Stimulated activated CD4-positive, alpha-beta T cell treated with anti-CD3 and anti-CD28 coated beads, Interleukin-4, amount 100 ng/mL, for 4 hours (primary cell): ENCODE measurements around the gene PLSCR4.

Experiments
- DNase-seq, 2 experiments: peaks; one replicate each; pipeline ENCODE4 v3.0.0-alpha.2; 2020

PLSCR4 gene

DNA sequence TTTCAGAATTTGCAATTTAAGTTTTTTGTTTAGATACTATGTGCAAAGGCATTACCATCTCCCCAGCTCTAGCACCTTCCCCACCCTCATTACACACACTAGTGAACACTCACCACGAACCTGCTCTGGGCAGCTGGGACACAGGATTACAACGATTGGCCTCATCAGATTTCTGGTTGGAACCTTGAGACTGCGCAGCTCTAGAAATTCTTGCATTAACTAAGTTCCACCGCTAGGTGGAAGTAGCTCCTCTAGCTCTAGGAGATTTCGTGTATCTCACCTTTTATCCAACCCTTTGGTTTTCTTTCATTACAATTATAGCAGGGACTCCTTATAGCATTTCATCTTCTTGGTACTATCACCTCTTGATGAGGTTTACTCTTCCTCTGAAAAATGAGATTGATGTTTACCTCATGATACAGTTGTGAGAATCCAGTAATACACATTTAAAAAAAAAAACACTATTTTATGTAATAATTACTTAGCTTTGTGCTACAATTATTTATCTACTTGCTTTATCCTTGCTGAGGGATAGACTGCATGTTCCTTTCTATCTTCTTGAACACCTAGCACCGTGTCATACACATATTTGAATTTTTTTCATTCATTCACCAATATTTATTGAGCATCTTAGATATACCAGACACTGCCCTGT lies 61.3 kb downstream of the PLSCR4 start:
- no peak for DNase-seq

GRCh38 chr3:146187334-146187950 lies 63.5 kb downstream of the PLSCR4 start:
- no peak for DNase-seq

GRCh38 chr3:146184241-146185015 lies 66.5 kb downstream of the PLSCR4 start:
- no peak for DNase-seq

GRCh38 chr3:146181216-146181615 lies 69.7 kb downstream of the PLSCR4 start:
- DNase-seq, result no peak

DNA sequence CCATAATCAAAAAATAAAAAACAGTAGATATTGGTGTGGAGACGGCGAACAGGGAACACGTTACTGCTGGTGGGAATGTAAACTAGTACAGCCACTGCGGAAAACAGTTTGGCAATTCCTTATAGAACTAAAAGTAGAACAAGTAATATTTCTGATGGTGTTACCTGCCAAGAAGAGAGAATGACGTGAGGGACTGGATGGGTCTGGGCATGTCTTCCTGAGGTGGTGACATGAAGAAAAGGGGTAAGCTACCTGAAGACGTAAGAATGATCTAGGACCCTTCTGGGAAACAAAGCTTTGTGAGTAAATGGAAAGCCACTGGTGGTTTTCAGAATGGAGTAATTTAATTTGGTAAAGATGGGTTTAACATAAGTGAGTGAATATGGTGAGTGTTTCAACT lies 70.5 kb downstream of the PLSCR4 start:
- no peak for DNase-seq

- DNase-seq, result no peak
These were observed 72.8 kb downstream of the PLSCR4 start for GRCh38 chr3:146178006-146178689.

DNA sequence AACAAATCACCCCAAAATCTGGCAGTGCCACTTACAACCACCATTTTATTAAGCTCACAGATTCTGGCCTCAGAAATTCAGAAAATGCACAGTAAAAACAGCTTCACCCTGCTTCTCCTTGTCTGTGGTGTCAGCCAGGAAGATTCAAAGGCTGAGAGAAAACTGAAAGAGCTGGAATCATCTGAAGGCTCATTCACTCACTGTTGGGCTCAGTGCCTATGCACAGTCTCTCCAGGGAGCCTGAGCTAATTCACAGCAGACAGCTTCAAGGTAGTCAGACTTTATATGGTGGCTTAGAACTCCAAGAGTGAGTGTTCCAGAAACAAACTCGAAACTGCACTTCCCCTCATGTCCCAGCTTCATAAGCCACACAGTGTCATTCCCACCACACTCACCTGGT lies 73.4 kb downstream of the PLSCR4 start:
- no peak for DNase-seq

- no peak for DNase-seq
These were observed 73.8 kb downstream of the PLSCR4 start for GRCh38 chr3:146177072-146177471.

- DNase-seq, result no peak
These were observed 78.3 kb downstream of the PLSCR4 start for GRCh38 chr3:146172586-146172985.

DNA sequence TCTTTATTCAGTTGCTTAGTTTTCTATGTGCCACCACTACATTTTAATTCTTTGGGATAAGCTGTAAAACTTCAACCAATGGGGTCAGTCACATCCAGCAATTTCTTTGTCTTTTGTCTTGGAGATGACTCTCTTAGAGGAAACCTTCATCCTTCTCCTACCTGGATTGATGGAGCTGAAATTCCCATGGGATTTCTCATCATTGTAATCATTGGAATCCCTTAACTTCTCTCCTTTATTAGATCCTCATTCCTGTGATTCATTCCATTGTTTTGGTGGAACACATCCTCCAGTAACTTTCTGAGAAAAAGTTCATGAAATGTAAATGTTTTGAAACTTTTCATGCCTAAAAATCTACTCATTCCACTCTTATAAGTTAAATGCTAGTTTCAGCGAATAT lies 80.3 kb downstream of the PLSCR4 start:
- DNase-seq, result no peak

DNA sequence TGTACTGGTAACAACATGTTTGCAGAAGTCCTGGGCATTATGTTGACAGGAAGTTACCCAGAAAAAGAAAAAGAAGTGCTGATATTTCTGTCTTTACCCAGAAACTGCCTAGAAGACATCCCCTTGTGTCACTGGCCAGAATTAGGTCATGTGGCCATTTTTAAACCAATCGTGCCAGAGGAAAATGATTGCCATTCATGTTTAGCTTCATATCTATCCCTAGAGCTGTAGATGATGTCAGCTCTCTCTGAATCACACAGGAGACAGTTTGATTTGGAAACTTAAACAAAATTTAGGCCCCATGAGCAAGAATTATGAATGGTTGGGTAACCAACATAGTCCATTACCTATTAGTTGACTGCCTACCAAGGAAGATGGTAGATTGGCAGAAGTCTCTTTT lies 81.0 kb downstream of the PLSCR4 start:
- no peak for DNase-seq

- no peak for DNase-seq
These were observed 84.1 kb downstream of the PLSCR4 start for GRCh38 chr3:146166826-146167225.

- no peak for DNase-seq
These were observed 84.5 kb downstream of the PLSCR4 start for GRCh38 chr3:146166415-146166821.

- no peak for DNase-seq
These were observed 85.0 kb downstream of the PLSCR4 start for GRCh38 chr3:146165877-146166276.

DNA sequence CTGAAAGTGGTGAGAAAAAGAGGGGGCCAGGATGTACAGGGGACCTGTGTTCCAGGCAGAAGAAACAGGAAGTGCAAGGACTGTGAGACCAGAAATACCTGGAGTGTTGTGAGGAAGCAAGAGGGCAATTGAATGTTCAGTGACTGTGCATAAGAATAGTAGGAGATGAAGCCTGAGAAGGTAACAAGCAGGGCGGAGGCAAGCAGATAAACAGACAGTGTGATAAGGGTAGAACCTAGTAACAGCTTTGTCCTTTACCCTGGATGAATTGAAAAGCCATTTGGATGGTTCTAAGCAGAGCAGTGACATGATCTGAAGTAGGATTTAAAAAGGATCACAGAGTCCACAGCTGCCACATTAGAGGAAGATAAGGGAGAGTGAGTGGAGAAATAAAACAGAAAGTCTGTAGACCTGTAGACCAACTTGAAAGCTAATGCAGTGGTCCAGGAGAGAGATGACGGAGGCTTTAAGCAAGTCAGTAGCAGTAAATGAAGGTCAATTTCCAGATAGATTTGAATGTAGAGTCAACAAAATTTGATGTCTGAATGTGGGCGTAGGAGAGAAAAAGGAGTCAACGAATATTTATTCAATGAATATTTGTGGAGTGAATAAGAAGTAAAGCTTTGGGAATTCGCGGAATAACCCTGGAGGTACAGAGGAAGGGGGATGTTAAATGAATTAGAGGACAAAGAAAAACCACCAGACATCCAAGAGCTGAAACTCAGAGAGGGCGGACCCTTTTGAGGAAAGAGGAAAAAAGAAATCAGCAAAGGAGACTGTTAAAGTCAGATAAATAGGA lies 85.7 kb downstream of the PLSCR4 start:
- no peak for DNase-seq

- no peak for DNase-seq
These were observed 86.4 kb downstream of the PLSCR4 start for GRCh38 chr3:146164506-146164905.

- DNase-seq, result no peak
These were observed 86.8 kb downstream of the PLSCR4 start for GRCh38 chr3:146164071-146164470.

DNA sequence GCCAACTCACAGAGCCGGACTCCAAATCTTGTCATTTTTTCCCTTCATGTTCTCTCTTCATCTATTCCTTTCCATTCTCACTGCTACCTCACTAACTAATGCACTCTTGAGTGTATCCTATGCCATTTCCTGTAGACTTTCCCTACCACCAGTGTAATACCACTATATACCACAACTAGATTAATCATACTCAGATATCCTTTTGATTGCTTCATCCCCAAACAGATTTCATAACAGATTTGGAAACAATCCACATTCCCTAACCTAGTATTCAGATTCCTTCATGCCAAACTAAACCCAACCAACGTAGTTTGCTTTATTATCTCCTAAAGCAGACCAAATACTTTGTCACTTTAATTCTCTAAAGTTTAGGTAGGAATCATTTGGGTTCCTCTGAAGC lies 87.3 kb downstream of the PLSCR4 start:
- no peak for DNase-seq

DNA sequence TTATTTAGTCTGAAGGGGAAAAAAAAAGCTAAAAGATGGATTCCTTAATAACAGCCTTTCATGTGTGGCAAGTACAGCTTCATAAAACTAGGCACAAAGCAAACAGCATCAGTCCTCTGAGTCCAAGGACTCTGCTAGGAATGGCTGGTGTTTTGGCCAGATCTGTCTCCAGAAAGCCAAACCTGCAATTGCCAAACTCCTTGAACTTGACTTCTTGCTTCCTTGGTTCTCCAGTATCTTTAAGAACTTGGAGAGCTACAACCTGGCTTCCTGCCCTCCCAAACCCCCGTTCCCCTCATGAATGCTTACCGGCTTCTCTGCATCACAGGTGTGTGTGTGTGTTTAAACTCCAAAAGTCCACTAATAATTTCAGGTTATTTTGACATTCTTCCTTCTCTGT lies 88.3 kb downstream of the PLSCR4 start:
- DNase-seq, result no peak

GRCh38 chr3:146161663-146162002 lies 89.3 kb downstream of the PLSCR4 start:
- DNase-seq, result no peak

DNA sequence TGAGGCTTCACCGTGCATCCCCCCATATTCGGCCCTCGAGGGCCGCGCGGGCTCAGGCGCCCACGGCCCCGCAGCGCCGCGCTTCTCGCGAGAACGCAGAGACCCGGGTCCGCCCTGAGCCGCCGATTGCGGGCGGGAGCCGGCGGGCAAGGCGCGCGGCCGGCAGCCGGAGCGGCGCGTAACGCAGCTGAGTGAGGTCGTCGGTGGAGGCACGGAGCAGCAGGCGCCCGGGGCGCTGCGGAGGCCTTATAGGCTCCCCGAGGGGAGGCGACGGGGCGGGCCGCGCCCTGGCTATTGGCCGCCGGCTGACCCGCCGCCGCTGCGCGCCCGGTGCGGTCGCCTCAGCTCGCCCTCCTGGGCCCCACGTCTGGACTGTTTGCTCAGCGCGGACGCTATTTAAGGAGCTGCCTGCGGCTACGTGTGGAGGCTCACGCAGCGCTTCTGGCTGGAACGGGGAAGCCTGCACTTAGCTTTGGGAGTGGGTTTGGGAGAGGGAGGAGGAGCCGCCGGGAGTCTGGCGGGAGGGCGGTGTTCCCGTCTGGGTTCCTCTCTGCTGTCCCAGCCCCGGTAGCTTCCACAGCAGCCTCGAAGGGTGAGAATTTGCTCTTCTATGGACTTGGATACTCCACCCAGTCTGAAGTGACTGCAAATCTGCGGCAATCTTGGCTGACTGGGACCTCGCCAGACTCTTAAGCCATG lies 89.8 kb downstream of the PLSCR4 start, which contains the start of gene PLOD2:
Gene PLOD2, minus strand, starts transcription at position 221 of the 699 bp plus-strand sequence. Its CDS starts 195 bp downstream, at position 26.
- peak in 1 of 2 experiments; percentile 5 for DNase-seq
